ENCODE data around the gene CACFD1.
"Not testable (repeated sequence)": the region's sequence is repeated elsewhere in the genome, so short reads cannot be mapped to it uniquely, and the experiment has no call there.

CACFD1 gene

DNA sequence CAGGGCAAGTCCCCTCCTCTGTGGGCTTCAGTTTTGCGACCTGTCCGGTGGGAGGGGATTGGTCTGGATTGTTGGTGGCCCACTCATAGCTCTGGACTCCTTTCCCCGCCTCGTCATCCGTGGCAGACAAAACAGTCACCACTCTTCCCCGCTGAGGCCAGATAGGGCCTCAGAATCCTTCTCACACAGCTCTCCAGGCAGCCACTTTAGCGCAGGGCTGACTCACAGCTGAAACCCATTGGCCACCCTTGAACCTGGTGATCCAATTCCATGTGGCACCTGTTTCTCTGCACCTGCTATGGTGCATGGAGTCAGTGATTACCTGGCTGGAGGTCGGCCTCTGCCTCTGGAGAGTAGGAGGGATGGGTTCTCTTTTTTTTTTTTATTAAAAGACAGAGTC lies 15.8 kb upstream of the CACFD1 start:
- Histone ChIP-seq H3K9me3 (ENCODE audit: control insufficient read depth, low read length) (no peaks in the 10 kb centered on the region), H3K4me1 (ENCODE audit: control insufficient read depth, insufficient read depth, low read length) (peaks cover 8% of the 10 kb centered on the region), H3K9ac (ENCODE audit: low read length) (no peak overlapping the region), H3K36me3 (ENCODE audit: control insufficient read depth, insufficient read depth, low read length) (no peaks in the 10 kb centered on the region), H3K4me3 (ENCODE audit: low read length) (no peak overlapping the region), H3K27me3 (ENCODE audit: control insufficient read depth, insufficient read depth, low read length) (no peaks in the 10 kb centered on the region)

DNA sequence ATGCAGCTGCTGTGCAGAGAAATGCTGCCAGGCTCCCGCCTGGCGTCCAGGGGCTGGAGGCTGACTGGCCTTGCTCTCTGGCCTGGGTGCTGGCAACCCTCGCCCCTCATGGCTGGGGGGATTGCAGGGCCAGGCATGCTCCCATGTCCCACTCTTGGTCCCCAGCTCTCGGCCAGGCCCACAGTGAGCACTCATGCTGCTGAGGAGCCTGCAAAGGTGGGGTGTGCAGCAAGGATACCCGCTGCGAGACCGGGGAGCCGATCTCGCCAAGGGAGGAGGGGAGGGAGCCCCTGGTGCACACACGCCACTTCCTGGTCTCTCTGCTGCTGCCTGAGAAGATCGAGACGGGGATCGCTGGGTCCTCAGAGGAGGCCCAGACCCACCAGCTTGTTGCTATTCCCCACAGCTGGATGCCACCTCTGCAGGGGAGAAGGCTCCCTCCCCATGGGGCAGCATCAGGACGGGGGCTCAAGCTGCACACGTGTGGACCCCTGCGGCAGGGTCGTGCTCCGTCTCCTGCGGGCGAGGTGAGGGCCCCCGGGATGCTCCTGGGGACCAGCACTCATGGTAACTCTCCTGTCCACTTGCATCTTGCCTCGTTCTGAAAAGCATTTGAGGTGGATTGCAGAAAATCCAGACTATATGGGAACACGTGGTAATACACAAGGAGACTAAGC lies 14.3 kb upstream of the CACFD1 start:
- Histone ChIP-seq H3K36me3 (ENCODE audit: control insufficient read depth, insufficient read depth, low read length) (no peaks in the 10 kb centered on the region), H3K27me3 (ENCODE audit: control insufficient read depth, insufficient read depth, low read length) (no peaks in the 10 kb centered on the region), H3K9me3 (ENCODE audit: control insufficient read depth, low read length) (no peaks in the 10 kb centered on the region), H3K4me3 (ENCODE audit: low read length) (no peak overlapping the region), H3K4me1 (ENCODE audit: control insufficient read depth, insufficient read depth, low read length) (peaks cover 22% of the 10 kb centered on the region), H3K9ac (ENCODE audit: low read length) (no peak overlapping the region)

GRCh38 chr9:133448487-133448972 lies 11.2 kb upstream of the CACFD1 start:
- no peak overlapping the region for H3K4me3 ChIP-seq (ENCODE audit: low read length)
- no peaks in the 10 kb centered on the region for H3K36me3 ChIP-seq (ENCODE audit: control insufficient read depth, insufficient read depth, low read length)
- no peaks in the 10 kb centered on the region for H3K9me3 ChIP-seq (ENCODE audit: control insufficient read depth, low read length)
- H3K4me1 ChIP-seq (ENCODE audit: control insufficient read depth, insufficient read depth, low read length) = peaks cover 26% of the 10 kb centered on the region
- H3K9ac ChIP-seq (ENCODE audit: low read length) = no peak overlapping the region
- no peaks in the 10 kb centered on the region for H3K27me3 ChIP-seq (ENCODE audit: control insufficient read depth, insufficient read depth, low read length)

DNA sequence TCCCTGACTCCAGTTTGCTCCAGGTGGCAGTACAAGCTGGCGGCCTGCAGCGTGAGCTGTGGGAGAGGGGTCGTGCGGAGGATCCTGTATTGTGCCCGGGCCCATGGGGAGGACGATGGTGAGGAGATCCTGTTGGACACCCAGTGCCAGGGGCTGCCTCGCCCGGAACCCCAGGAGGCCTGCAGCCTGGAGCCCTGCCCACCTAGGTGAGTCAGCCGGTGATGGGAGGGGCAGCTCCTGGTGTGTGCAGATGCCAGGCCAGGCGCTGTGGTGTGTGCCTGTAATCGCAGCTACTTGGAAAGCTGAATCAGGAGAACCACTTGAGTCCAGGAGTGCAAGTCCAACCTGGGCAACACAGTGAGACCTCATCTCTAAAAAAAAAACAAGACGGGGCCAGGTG lies 10.0 kb upstream of the CACFD1 start:
- Histone ChIP-seq H3K4me1 (ENCODE audit: control insufficient read depth, insufficient read depth, low read length) (peaks cover 26% of the 10 kb centered on the region), H3K4me3 (ENCODE audit: low read length) (no peak overlapping the region), H3K27me3 (ENCODE audit: control insufficient read depth, insufficient read depth, low read length) (no peaks in the 10 kb centered on the region), H3K36me3 (ENCODE audit: control insufficient read depth, insufficient read depth, low read length) (no peaks in the 10 kb centered on the region), H3K9me3 (ENCODE audit: control insufficient read depth, low read length) (no peaks in the 10 kb centered on the region), H3K9ac (ENCODE audit: low read length) (no peak overlapping the region)

DNA sequence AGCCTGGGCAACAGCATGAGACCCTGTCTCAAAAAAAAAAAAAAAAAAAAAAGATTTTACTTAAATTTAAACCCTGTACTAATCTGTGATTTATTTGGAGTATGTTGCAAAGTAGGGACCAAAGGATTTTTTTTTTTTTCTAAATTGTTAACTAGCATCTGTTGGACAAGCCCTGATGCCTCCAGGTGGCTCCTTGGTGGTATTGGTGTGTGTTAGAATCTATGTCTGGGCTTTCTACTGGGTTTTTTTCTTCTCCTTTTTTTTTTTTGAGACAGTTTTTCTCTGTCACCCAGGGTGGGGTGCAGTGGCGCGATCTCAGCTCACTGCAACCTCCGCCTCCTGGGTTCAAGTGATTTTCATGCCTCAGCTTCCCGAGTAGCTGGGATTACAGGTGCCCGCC lies 7.9 kb upstream of the CACFD1 start:
- not testable (repeated sequence) for H3K9me3 ChIP-seq (ENCODE audit: control insufficient read depth, low read length); H3K4me3 ChIP-seq (ENCODE audit: low read length); H3K27me3 ChIP-seq (ENCODE audit: control insufficient read depth, insufficient read depth, low read length); H3K36me3 ChIP-seq (ENCODE audit: control insufficient read depth, insufficient read depth, low read length); H3K9ac ChIP-seq (ENCODE audit: low read length)
- peaks cover 26% of the 10 kb centered on the region for H3K4me1 ChIP-seq (ENCODE audit: control insufficient read depth, insufficient read depth, low read length)

DNA sequence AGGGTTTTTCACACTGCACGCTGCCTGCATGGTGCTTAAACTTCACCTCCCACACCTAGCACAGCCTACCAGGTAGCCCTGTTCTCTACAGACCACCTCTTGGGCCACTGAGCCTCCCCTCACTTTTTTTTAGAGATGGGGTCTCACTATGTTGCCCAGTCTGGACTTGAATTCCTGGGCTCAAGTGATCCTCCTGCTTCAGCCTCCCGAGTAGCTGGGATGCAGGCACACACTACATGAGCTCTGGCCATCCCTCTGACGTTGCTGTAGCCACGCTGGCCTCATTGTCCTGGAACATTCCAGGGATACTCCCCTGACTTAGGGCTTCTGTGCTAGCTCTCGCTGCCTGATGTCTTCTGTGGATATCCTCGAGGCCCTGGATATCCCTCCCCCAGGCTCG lies 7.2 kb upstream of the CACFD1 start:
- Histone ChIP-seq H3K4me1 (ENCODE audit: control insufficient read depth, insufficient read depth, low read length) (peaks cover 26% of the 10 kb centered on the region), H3K27me3 (ENCODE audit: control insufficient read depth, insufficient read depth, low read length) (no peaks in the 10 kb centered on the region), H3K36me3 (ENCODE audit: control insufficient read depth, insufficient read depth, low read length) (no peaks in the 10 kb centered on the region), H3K9ac (ENCODE audit: low read length) (no peak overlapping the region), H3K4me3 (ENCODE audit: low read length) (no peak overlapping the region), H3K9me3 (ENCODE audit: control insufficient read depth, low read length) (no peaks in the 10 kb centered on the region)

DNA sequence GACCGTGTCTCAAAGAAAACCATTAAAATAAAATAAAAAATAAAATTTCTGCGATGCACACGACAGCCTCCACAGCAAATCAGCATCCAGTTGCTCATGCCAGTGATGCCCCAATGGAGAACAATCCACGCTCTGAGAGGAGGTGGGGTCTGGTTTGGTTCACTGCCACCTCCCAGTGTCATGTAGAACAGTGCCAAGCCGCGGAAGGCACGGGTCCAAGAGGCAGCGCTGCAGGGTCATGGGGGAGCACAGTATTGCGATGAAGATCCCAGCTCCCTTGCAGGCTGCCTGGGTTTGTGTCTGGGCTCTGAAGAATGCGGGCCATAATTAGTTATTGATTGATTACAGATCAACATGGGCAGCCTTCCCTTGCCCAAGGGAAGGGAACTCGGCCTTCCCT lies 6.1 kb upstream of the CACFD1 start:
- no peak overlapping the region for H3K9ac ChIP-seq (ENCODE audit: low read length)
- H3K4me1 ChIP-seq (ENCODE audit: control insufficient read depth, insufficient read depth, low read length) = peaks cover 21% of the 10 kb centered on the region

DNA sequence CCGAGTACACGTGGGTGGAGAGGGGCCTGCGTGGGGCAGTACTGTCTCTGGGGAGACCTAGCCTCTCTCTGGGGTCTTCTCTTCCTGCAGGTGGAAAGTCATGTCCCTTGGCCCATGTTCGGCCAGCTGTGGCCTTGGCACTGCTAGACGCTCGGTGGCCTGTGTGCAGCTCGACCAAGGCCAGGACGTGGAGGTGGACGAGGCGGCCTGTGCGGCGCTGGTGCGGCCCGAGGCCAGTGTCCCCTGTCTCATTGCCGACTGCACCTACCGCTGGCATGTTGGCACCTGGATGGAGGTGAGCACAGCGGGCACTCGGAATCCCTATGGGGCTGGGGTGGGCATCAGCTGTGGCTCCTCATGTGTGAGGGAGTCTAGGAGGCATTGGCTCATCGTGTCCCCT lies 5.5 kb upstream of the CACFD1 start:
- no peak overlapping the region for H3K9ac ChIP-seq (ENCODE audit: low read length)
- H3K9me3 ChIP-seq (ENCODE audit: control insufficient read depth, low read length) = no peaks in the 10 kb centered on the region
- H3K4me1 ChIP-seq (ENCODE audit: control insufficient read depth, insufficient read depth, low read length) = peaks cover 21% of the 10 kb centered on the region
- no peaks in the 10 kb centered on the region for H3K36me3 ChIP-seq (ENCODE audit: control insufficient read depth, insufficient read depth, low read length)
- no peaks in the 10 kb centered on the region for H3K27me3 ChIP-seq (ENCODE audit: control insufficient read depth, insufficient read depth, low read length)
- no peak overlapping the region for H3K4me3 ChIP-seq (ENCODE audit: low read length)

More for the DNA sequence above, 6.1 kb upstream of the CACFD1 start:
- Histone ChIP-seq H3K36me3 (ENCODE audit: control insufficient read depth, insufficient read depth, low read length) (no peaks in the 10 kb centered on the region), H3K9me3 (ENCODE audit: control insufficient read depth, low read length) (no peaks in the 10 kb centered on the region), H3K27me3 (ENCODE audit: control insufficient read depth, insufficient read depth, low read length) (no peaks in the 10 kb centered on the region), H3K4me3 (ENCODE audit: low read length) (no peak overlapping the region)

DNA sequence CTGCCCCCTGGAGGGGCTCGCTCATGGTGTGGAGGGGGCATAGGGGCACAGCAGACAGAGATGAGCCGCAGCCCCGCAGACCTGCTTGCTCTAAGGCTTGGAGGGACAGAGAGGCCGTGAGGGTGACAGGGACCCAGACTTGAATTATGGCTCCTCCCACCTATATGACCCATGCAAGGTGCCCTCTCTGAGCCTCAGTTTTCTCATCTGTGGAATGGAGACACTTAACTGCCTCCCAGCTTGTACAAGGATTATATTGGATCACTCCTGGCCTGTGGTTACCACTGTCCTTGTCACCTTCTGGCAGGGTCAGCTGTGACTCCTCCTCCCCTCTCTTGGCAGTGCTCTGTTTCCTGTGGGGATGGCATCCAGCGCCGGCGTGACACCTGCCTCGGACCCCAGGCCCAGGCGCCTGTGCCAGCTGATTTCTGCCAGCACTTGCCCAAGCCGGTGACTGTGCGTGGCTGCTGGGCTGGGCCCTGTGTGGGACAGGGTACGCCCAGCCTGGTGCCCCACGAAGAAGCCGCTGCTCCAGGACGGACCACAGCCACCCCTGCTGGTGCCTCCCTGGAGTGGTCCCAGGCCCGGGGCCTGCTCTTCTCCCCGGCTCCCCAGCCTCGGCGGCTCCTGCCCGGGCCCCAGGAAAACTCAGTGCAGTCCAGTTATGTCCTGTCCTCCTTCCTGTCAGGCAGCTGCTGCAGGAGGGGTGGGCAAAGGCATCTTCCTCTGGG lies 4.7 kb upstream of the CACFD1 start:
- Histone ChIP-seq H3K4me3 (ENCODE audit: low read length) (no peak overlapping the region), H3K36me3 (ENCODE audit: control insufficient read depth, insufficient read depth, low read length) (no peaks in the 10 kb centered on the region), H3K9me3 (ENCODE audit: control insufficient read depth, low read length) (no peaks in the 10 kb centered on the region), H3K9ac (ENCODE audit: low read length) (no peak overlapping the region), H3K27me3 (ENCODE audit: control insufficient read depth, insufficient read depth, low read length) (no peaks in the 10 kb centered on the region), H3K4me1 (ENCODE audit: control insufficient read depth, insufficient read depth, low read length) (peaks cover 15% of the 10 kb centered on the region)

GRCh38 chr9:133455936-133456335 lies 3.8 kb upstream of the CACFD1 start:
- no peaks in the 10 kb centered on the region for H3K27me3 ChIP-seq (ENCODE audit: control insufficient read depth, insufficient read depth, low read length)
- no peak overlapping the region for H3K9ac ChIP-seq (ENCODE audit: low read length)
- H3K4me1 ChIP-seq (ENCODE audit: control insufficient read depth, insufficient read depth, low read length) = peaks cover 9% of the 10 kb centered on the region
- no peaks in the 10 kb centered on the region for H3K36me3 ChIP-seq (ENCODE audit: control insufficient read depth, insufficient read depth, low read length)
- no peak overlapping the region for H3K4me3 ChIP-seq (ENCODE audit: low read length)
- H3K9me3 ChIP-seq (ENCODE audit: control insufficient read depth, low read length) = no peaks in the 10 kb centered on the region

GRCh38 chr9:133456409-133456808 lies 3.4 kb upstream of the CACFD1 start:
- peaks cover 13% of the 10 kb centered on the region for H3K4me1 ChIP-seq (ENCODE audit: control insufficient read depth, insufficient read depth, low read length)
- H3K9me3 ChIP-seq (ENCODE audit: control insufficient read depth, low read length) = no peaks in the 10 kb centered on the region
- no peaks in the 10 kb centered on the region for H3K27me3 ChIP-seq (ENCODE audit: control insufficient read depth, insufficient read depth, low read length)
- no peak overlapping the region for H3K9ac ChIP-seq (ENCODE audit: low read length)
- H3K4me3 ChIP-seq (ENCODE audit: low read length) = no peak overlapping the region
- no peaks in the 10 kb centered on the region for H3K36me3 ChIP-seq (ENCODE audit: control insufficient read depth, insufficient read depth, low read length)

DNA sequence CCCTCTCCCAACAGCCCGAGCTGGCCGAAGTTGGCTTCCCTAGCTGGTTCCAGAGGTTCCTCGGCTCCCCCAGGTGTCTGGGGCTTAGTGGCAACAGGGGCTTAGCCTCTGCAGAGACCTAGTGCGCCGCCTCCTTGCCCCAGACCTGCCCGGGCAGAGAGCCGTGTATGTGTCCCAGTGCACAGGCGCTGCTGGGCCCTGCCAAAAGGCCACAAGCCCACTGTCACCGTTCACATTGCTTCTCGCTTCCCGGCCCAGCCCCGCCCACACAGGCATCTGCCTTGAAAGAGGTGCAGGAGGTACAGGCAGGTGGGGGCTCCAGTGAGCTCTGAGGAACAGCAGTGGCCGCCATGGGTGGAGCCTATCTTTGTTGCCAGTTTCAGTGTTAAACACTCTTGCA lies 2.5 kb upstream of the CACFD1 start:
- peaks cover 22% of the 10 kb centered on the region for H3K4me1 ChIP-seq (ENCODE audit: control insufficient read depth, insufficient read depth, low read length)
- no peaks in the 10 kb centered on the region for H3K9me3 ChIP-seq (ENCODE audit: control insufficient read depth, low read length)
- H3K36me3 ChIP-seq (ENCODE audit: control insufficient read depth, insufficient read depth, low read length) = no peaks in the 10 kb centered on the region
- no peak overlapping the region for H3K9ac ChIP-seq (ENCODE audit: low read length)
- no peaks in the 10 kb centered on the region for H3K27me3 ChIP-seq (ENCODE audit: control insufficient read depth, insufficient read depth, low read length)
- H3K4me3 ChIP-seq (ENCODE audit: low read length) = no peak overlapping the region

Measured in mucosa of stomach (tissue), 1 donor.